ENCODE results near the gene PA2G4.

PA2G4 gene

GRCh38 chr12:56122637-56123036, 18.3 kb downstream of the PA2G4 start:
- no peak for TF ChIP-seq CTCF (IDR thresholded peaks at IDR 0.05)

GRCh38 chr12:56124133-56124532, 19.8 kb downstream of the PA2G4 start:
- TF ChIP-seq CTCF (IDR thresholded peaks at IDR 0.05) = no peak

- no peak for TF ChIP-seq CTCF (IDR thresholded peaks at IDR 0.05)
Measured at GRCh38 chr12:56126732-56127239, 22.4 kb downstream of the PA2G4 start.

- TF ChIP-seq CTCF (IDR thresholded peaks at IDR 0.05) = no peak
Measured at GRCh38 chr12:56127485-56127887, 23.1 kb downstream of the PA2G4 start.

- no peak for TF ChIP-seq CTCF (IDR thresholded peaks at IDR 0.05)
Measured at GRCh38 chr12:56127888-56128669, 23.7 kb downstream of the PA2G4 start, which contains the start of gene ESYT1. TSS of gene ESYT1 (plus strand) at chr12:56128267. CDS start at chr12:56128320, 53 bp downstream.

- no peak for TF ChIP-seq CTCF (IDR thresholded peaks at IDR 0.05)
Measured at GRCh38 chr12:56128670-56129205, 24.4 kb downstream of the PA2G4 start.

- TF ChIP-seq CTCF (IDR thresholded peaks at IDR 0.05) = no peak
Measured at GRCh38 chr12:56129206-56129941, 25.0 kb downstream of the PA2G4 start.
